IPS-18c (cell line): Measurements from ENCODE around the gene JUP.
"Not testable (repeated sequence)": the region's sequence is repeated elsewhere in the genome, so short reads cannot be mapped to it uniquely, and the experiment has no call there.

Experiments used
- H3K4me3 ChIP-seq: 2 replicates; pipeline ENCODE4 v1.7.0; 2013; ENCODE audit warnings: low read depth, mild to moderate bottlenecking, low read length, moderate library complexity; ENCODE audit not compliant: insufficient read depth
- H3K9me3 ChIP-seq: one replicate; pipeline ENCODE4 v1.6.1; 2013; ENCODE audit warnings: mild to moderate bottlenecking, low read length, moderate library complexity; ENCODE audit not compliant: control insufficient read depth, insufficient read depth

The JUP gene

GRCh38 chr17:41786227-41787020 is at the start of gene JUP:
Gene JUP, minus strand, starts transcription at chr17:41786711. Its CDS starts 14,857 bp downstream, at chr17:41771854.
- Histone ChIP-seq H3K9me3 (no peaks in the 10 kb centered on the region), H3K4me3 (peak within 1 kb of the TSS; percentile 88)

- Histone ChIP-seq H3K4me3 (peak within 1 kb of the TSS; percentile 89), H3K9me3 (no peaks in the 10 kb centered on the region)
Measured at GRCh38 chr17:41835800-41836549, 49.5 kb upstream of the JUP start, which contains the start of gene NT5C3B. Gene NT5C3B, minus strand, starts transcription at chr17:41836232. Its CDS starts 39 bp downstream, at chr17:41836193.

- Histone ChIP-seq H3K4me3 (peak overlapping the region; percentile 89), H3K9me3 (no peaks in the 10 kb centered on the region)
Measured at GRCh38 chr17:41835214-41835799, 48.8 kb upstream of the JUP start.

DNA sequence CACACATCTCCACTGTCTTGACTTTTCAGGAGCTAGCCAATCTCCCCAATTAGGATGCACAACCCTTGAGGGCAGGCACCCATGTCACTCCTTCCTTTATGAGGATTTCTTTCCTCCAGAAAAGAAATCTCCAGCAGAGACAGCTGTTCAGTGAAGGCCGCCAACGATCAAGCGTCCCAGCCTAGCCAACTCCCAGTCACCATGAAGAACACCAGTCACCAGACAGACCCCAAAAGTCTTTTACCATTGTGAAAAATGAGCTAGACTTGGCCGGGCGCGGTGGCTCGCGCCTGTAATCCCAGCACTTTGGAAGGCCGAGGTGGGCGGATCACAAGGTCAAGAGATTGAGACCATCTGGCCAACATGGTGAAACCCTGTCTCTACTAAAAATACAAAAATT is 43.5 kb upstream of the JUP start:
- not testable (repeated sequence) for H3K4me3 ChIP-seq

DNA sequence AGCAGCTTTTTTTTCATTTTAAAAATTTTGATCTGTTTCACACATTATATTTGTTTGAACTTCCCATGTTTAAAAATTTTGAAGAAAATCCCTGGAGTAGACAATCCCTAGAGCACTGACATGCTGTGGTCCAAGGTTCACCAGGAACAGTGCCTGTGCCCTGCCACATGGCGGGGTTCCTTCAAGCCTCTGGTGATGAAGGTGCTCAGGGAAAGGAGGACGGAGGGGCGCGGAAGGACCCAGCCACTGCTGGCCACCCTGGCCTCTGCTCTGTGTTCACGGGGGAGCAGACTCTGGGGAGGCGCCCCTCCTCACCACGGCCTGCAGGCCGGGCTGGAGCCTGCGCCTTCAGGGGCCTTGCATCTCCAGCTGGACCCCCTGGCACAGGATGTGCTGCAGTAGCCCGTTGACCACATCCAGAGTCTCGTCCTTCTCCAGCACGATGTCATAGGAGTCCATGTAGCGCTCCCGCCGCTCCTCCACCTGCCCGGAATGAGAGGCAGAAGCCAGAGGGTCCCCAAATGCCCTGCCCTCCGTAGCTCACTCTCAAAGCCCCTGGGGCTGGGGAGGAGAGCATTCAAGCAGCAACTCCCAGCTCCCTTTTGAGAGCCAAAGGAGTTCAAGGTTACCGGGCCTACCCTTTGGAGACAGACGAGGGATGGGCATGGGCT is 38.8 kb upstream of the JUP start:
- no peak overlapping the region for H3K4me3 ChIP-seq

More for the DNA sequence above, 43.5 kb upstream of the JUP start:
- not testable (repeated sequence) for H3K9me3 ChIP-seq

DNA sequence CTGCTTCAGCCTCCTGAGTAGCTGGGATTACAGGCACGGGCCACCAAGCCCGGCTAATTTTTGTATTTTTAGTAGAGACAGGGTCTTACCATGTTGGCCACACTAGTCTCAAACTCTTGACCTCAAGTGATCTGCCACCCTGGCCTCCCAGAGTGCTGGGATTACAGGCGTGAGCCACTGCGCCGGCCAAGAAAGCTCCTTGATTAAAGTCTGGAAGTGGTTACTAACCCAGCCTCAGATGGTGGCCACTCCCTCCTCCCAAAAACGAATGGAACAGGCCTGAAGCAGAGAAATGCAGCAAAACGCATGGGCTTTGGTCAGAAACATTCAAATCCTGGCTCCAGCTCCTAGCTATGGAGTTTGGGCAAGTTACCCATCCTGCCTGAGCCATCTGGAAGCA is 37.6 kb upstream of the JUP start:
- Histone ChIP-seq H3K4me3 (no peak overlapping the region), H3K9me3 (no peaks in the 10 kb centered on the region)

More for the DNA sequence above, 38.8 kb upstream of the JUP start:
- no peaks in the 10 kb centered on the region for H3K9me3 ChIP-seq

- H3K4me3 ChIP-seq: no peak overlapping the region
- no peaks in the 10 kb centered on the region for H3K9me3 ChIP-seq
Measured at GRCh38 chr17:41823580-41823979, 37.1 kb upstream of the JUP start.

GRCh38 chr17:41823141-41823524 is 36.6 kb upstream of the JUP start:
- H3K4me3 ChIP-seq: no peak overlapping the region
- H3K9me3 ChIP-seq: peaks cover 1% of the 10 kb centered on the region

DNA sequence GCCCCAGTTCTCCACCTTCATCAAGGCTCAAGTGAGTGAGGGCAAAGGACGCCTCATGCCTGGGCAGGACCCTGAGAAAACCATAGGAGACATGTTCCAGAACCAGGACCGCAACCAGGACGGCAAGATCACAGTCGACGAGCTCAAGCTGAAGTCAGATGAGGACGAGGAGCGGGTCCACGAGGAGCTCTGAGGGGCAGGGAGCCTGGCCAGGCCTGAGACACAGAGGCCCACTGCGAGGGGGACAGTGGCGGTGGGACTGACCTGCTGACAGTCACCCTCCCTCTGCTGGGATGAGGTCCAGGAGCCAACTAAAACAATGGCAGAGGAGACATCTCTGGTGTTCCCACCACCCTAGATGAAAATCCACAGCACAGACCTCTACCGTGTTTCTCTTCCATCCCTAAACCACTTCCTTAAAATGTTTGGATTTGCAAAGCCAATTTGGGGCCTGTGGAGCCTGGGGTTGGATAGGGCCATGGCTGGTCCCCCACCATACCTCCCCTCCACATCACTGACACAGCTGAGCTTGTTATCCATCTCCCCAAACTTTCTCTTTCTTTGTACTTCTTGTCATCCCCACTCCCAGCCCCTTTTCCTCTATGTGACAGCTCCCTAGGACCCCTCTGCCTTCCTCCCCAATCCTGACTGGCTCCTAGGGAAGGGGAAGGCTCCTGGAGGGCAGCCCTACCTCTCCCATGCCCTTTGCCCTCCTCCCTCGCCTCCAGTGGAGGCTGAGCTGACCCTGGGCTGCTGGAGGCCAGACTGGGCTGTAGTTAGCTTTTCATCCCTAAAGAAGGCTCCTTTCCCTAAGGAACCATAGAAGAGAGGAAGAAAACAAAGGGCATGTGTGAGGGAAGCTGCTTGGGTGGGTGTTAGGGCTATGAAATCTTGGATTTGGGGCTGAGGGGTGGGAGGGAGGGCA is 36.0 kb upstream of the JUP start:
- Histone ChIP-seq H3K9me3 (peaks cover 2% of the 10 kb centered on the region), H3K4me3 (no peak overlapping the region)

DNA sequence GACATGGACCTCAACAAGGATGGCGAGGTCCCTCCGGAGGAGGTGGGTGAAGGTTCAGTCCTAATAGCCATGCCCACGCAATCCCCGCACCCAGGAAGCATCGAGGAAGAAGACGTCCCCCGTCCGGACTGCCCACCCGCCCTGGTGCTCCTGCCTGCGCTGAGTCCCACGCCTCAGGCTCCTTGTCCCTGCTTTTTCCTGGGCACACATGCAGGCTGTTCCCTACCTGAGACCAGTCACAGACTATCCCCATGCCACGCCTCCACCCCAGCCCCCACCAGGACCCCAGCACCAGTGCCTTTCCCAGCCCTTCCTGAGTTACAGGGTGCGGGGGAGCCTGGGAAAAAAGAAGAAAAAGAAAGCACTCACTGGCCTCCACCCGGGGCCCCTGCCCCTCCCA is 35.3 kb upstream of the JUP start:
- Histone ChIP-seq H3K4me3 (no peak overlapping the region), H3K9me3 (peaks cover 2% of the 10 kb centered on the region)

GRCh38 chr17:41818024-41818423 is 31.5 kb upstream of the JUP start:
- no peak overlapping the region for H3K4me3 ChIP-seq
- H3K9me3 ChIP-seq: peaks cover 2% of the 10 kb centered on the region

DNA sequence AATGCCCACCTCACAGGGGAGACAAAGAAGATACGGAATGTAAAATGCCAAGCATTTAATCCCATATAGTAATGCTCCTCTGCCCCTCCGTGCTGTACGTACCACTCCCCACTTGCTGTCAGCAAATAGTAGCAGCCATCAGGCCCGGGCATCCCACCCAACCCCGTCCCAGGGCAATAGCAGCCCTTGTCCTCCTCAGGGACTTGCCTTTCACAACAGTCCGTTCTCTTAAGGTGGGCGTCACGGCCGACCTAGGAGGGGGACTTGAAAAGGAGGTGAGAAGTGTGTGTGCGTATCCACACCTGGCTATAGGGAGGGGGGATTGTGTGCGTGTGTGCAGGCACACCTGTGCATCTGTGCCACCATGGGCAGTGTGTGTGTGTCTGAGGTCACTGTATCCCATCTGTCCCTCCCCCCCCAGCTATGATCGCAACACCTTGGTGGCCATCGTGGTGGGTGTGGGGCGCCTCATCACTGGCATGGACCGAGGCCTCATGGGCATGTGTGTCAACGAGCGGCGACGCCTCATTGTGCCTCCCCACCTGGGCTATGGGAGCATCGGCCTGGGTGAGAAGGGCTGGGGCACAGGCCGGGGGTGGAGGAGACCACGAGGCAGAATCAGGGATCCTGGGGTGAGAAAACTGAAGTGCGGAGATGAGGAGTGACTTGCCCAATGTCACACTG is 30.3 kb upstream of the JUP start:
- peaks cover 2% of the 10 kb centered on the region for H3K9me3 ChIP-seq
- H3K4me3 ChIP-seq: no peak overlapping the region

- Histone ChIP-seq H3K4me3 (peak overlapping the region; percentile 96), H3K9me3 (peaks cover 2% of the 10 kb centered on the region)
Measured at GRCh38 chr17:41814195-41814594, 27.7 kb upstream of the JUP start.

GRCh38 chr17:41813699-41814124 is 27.2 kb upstream of the JUP start:
- peak overlapping the region; percentile 96 for H3K4me3 ChIP-seq
- H3K9me3 ChIP-seq: peaks cover 2% of the 10 kb centered on the region

- Histone ChIP-seq H3K4me3 (peak overlapping the region; percentile 96), H3K9me3 (peaks cover 4% of the 10 kb centered on the region)
Measured at GRCh38 chr17:41813152-41813680, 26.7 kb upstream of the JUP start.
